Bronchial epithelial cell (primary cell): ENCODE data around the gene ANKRD13B. TPM values are rescaled to one million over a fixed set of nuclear protein-coding genes. Genes with fewer than 3 reads are reported as not detected.

Source experiments
- DNase-seq: peaks from one replicate; pipeline ENCODE4 v3.0.0-alpha.2; 2010; ENCODE audit warnings: low read depth
- FAIRE-seq: peaks from 2 replicates; lab custom pipeline; 2011; peaks lifted over from hg19 to GRCh38; lab: Jason Lieb, UNC
- H3K27me3 ChIP-seq: 2 replicates; pipeline ENCODE4 v1.5.1; 2011; ENCODE audit warnings: low read length; ENCODE audit not compliant: control insufficient read depth, insufficient read depth
- H3K36me3 ChIP-seq: 2 replicates; pipeline ENCODE4 v1.5.1; 2011; ENCODE audit warnings: low read length; ENCODE audit not compliant: control insufficient read depth, insufficient read depth
- H3K4me3 ChIP-seq: 2 replicates; pipeline ENCODE4 v1.5.1; 2011; ENCODE audit warnings: mild to moderate bottlenecking, low read depth, low read length, control low read depth
- CTCF ChIP-seq: IDR thresholded peaks from 2 replicates; pipeline ENCODE4 v1.5.1; 2011; ENCODE audit warnings: mild to moderate bottlenecking, moderate library complexity, low read length, control low read depth, inconsistent platforms; ENCODE audit not compliant: insufficient read depth, severe bottlenecking
- total RNA-seq: library from RNA; depleted of rRNA; stranded (reverse); fragments of >200 nt; gene quantifications from 2 replicates; pipeline ENCODE4 v1.2.1, GENCODE V29; 2014

ANKRD13B gene
- total RNA-seq, 1 donor from 2014 or later = 2.4 TPM

DNA sequence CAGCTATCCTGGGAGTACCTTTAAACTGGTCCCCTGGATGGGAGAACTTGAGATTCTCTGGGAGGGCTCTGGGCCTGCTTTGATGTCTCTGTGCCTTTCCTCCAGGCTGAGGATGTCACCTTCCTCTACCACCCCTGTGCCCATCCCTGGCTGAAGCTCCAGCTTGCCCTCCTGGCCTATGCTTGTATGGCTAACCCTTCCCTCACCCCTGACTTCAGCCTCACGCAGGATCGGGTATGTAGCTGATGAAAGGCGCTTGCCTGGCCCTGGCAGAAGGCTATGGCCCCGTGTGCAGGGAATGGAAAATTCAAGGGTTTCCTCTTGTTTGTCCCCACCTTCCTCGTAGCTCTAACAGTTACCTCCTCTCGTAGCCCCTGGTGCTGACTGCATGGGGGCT, 21.4 kb upstream of the ANKRD13B start:
- no peak for DNase-seq
- FAIRE-seq = no peak
- Histone ChIP-seq H3K36me3 (peaks cover 15% of the 10 kb centered on the region), H3K27me3 (no peaks in the 10 kb centered on the region), H3K4me3 (no peak overlapping the region)
- TF ChIP-seq CTCF = no peak

DNA sequence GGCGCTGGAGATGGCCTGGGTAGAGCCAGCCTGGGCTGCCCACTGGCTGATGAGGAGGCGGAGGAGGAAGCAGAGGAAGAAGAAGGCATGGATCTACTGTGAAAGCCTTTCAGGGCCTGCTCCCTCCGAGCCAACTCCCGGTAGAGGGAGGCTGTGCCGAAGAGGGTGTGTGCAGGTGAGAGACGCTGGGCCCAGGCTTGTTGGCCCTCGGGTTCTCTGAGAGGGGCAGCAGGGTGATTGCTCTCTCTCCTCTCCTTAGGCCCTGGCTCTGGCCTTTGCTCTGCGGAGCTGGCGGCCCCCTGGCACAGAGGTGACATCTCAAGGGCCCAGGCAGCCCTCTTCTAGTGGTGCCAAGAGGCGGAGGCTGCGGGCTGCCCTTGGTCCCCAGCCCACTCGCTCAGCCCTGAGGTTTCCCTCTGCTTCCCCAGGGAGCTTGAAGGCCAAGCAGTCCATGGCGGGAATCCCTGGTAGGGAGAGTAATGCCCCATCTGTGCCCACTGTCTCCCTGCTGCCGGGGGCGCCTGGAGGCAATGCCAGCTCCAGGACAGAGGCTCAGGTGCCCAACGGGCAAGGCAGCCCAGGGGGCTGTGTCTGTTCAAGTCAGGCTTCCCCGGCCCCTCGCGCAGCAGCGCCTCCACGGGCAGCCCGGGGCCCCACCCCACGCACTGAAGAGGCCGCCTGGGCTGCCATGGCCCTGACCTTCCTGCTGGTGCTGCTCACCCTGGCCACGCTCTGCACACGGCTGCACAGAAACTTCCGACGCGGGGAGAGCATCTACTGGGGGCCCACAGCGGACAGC, 20.9 kb upstream of the ANKRD13B start:
- H3K4me3 ChIP-seq = no peak overlapping the region
- H3K36me3 ChIP-seq = peaks cover 21% of the 10 kb centered on the region
- DNase-seq (no peak), FAIRE-seq (no peak)
- no peaks in the 10 kb centered on the region for H3K27me3 ChIP-seq
- TF ChIP-seq CTCF = no peak

DNA sequence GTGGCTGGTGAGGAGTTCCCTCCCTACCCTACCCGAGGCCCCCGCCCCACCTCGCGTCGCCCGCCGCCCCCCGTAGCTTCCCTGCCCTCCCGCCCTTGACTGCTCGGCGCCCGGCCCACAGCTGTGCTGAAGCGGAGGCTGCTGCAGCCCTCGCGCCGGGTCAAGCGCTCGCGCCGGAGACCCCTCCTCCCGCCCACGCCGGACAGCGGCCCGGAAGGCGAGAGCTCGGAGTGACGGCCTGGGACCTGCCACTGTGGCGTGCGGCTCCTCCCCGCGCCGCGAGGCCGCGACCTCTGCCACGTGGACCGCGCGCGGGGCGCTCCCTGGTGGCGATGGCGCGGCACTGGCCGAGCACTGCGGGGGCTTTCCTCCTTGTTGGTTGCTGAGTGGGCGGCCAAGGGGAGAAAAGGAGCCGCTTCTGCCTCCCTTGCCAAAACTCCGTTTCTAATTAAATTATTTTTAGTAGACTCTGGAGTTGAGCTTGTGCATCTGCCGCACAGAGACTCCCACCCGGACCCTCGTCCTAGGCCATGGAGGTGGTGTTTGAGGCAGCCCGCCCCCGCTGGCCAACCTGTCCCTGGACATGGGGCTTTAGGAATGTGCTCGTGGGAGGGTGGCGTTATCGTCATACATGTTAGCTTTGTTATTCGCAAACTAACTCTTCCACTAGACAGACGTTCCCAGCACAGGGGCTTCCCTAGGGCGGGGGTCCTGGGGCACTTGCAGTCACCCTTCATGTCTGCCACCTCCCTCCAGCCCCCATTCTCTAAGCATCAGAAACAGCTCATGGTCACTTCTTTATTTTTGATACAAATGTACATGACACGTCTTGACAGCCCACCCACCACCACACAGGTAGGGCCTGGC, 20.0 kb upstream of the ANKRD13B start:
- Histone ChIP-seq H3K27me3 (no peaks in the 10 kb centered on the region), H3K4me3 (no peak overlapping the region), H3K36me3 (peaks cover 28% of the 10 kb centered on the region)
- TF ChIP-seq CTCF = peak; percentile 52
- no peak for FAIRE-seq
- DNase-seq = no peak

DNA sequence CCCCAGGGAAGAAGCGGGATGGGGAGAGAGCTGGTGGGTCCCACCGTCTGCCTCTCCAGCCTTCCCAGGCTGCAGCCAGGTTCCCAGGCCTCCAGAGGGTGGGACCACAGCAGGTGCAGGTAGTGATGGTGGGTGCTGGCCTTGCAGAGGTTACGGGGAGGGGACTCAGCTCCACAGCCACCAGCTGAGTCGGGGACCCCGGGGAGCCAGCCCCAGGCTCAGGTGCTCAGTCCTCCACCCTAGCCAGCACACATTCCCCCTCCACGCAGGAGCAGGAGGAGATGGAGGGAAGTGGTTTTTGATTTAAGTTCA, 19.4 kb upstream of the ANKRD13B start:
- FAIRE-seq = no peak
- no peak for DNase-seq
- peaks cover 32% of the 10 kb centered on the region for H3K36me3 ChIP-seq

GRCh38 chr17:29573871-29574731, 18.8 kb upstream of the ANKRD13B start:
- Histone ChIP-seq H3K4me3 (no peak overlapping the region), H3K27me3 (no peaks in the 10 kb centered on the region), H3K36me3 (peaks cover 34% of the 10 kb centered on the region)
- no peak for DNase-seq
- FAIRE-seq = no peak
- TF ChIP-seq CTCF = no peak

More for the DNA sequence above, 19.4 kb upstream of the ANKRD13B start:
- no peak overlapping the region for H3K4me3 ChIP-seq
- no peak for TF ChIP-seq CTCF
- no peaks in the 10 kb centered on the region for H3K27me3 ChIP-seq
